Stimulated activated CD4-positive, alpha-beta T cell treated with anti-CD3 and anti-CD28 coated beads, TNF-alpha, amount 100 ng/mL, for 4 hours (primary cell): Measurements from ENCODE around the gene LDHAL6B.
"Not testable (repeated sequence)": the region's sequence is repeated elsewhere in the genome, so short reads cannot be mapped to it uniquely, and the experiment has no call there.

Experiments used
- DNase-seq, 3 experiments: peaks; one replicate each; pipeline ENCODE4 v3.0.0-alpha.2; 2020; ENCODE audit warnings: low read depth in 3 of 3

Gene LDHAL6B

DNA sequence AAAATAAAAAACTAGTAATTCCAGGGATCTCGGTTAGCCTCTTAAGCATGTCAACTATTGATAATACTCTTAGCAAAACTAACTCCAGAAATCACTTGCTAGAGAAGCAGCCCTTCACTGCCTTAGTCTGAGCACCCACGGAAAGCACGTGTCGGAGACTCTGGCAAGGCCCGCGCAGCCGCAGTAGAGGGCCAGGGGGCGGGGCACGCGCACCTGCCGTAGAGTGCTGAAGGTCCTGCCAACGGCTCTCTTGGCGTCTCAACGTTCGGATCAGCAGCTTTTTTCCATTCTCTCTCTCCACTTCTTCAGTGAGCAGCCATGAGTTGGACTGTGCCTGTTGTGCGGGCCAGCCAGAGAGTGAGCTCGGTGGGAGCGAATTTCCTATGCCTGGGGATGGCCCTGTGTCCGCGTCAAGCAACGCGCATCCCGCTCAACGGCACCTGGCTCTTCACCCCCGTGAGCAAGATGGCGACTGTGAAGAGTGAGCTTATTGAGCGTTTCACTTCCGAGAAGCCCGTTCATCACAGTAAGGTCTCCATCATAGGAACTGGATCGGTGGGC, at the start of gene LDHAL6B:
TSS of gene LDHAL6B (plus strand) at position 221 of the 561 bp plus-strand sequence. CDS start at position 319, 98 bp downstream.
- DNase-seq = no peak

DNA sequence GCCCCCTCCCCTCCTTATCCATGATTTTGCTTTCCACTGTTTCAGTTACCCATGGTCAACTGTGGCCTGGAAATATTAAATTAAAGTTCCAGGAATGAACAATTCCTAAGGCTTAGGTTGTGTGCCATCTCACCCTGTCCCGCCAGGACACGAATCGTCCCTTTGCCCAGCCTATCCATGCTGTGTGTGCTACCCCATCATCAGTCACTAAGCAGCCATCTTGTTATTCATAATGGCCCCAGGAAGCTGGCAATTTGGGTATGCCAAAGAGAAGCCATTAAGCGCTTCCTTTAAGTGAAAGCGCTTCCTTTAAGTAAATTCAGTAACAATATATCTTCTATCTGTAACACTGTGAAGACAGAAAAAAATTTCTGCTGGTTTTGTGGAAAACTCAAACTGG, 49.2 kb upstream of the LDHAL6B start:
- DNase-seq = no peak

DNA sequence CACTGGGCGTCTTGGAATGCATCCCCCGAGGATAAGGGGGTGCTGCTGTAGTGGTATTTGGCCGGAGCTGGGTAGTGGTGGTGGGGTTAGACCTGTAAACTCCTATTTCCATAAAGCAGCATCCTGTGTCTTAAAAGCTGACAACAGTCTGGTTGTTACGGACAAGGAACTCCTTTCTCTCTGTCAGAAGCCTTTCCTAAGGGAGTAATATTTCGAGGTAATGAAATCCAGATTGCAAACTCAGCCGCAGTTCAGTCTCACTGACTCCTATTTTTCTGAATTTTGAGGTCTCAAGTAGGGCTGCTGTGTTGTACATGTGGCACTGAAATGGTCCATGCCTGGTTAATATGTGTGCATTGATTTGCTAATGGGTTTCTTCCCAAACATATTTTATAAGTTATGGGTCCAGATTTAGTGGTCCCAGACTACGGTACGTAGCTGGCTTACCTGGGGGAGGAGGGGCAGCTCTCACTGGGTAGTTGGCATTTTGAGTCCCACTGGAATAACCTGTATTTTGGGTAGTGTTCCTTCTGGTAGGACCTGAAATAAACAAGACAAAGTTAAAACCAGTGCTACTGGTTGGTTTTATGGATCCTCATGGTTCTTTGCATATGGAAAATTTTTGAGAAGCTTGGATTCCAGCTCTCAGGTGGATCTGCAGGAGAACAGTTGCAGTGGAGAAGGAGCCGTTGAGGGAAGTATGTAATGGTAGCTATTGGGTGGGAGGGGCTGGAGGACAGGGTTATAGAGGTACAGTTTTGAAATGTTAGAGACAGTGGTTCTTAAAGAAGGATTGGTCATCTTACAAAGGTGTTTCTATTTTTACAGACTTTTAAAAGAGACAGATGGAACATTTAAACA, 48.6 kb upstream of the LDHAL6B start:
- DNase-seq = no peak

DNA sequence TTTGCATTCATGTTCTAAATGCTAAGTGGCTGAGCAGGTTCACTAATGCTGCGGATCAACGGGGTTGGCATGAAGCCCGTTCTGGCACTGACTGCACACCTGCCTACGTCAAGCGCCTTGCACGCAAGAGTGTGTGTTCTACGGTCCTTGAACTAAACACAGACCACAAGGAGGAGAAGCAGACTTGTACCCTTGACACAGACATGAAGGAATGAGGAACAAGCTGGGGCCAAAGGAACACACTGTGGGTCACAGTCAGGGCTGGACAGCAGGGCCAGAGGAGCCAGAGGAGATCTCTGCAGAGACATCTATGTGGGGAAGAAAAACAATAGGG, 48.0 kb upstream of the LDHAL6B start:
- DNase-seq = no peak

DNA sequence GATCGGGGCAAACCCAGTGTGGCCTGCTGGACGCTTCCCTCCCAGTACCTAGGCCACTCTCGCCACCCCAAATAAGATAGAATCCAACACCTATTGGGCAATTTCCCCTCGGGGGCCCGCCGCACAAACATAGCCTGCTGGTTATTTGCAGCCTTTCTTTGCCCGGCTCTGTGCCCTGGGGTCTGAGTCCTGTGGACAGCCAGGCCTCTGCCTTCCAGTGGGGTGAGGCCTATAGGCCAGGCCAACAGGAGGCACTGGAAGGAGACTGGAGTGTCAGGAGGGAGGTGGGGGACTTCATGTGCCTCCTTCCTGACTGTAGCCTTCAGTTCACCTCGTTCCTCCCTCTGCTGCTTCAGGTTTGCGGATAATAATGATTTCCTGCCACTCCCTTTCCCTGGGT, 47.4 kb upstream of the LDHAL6B start:
- DNase-seq = no peak

DNA sequence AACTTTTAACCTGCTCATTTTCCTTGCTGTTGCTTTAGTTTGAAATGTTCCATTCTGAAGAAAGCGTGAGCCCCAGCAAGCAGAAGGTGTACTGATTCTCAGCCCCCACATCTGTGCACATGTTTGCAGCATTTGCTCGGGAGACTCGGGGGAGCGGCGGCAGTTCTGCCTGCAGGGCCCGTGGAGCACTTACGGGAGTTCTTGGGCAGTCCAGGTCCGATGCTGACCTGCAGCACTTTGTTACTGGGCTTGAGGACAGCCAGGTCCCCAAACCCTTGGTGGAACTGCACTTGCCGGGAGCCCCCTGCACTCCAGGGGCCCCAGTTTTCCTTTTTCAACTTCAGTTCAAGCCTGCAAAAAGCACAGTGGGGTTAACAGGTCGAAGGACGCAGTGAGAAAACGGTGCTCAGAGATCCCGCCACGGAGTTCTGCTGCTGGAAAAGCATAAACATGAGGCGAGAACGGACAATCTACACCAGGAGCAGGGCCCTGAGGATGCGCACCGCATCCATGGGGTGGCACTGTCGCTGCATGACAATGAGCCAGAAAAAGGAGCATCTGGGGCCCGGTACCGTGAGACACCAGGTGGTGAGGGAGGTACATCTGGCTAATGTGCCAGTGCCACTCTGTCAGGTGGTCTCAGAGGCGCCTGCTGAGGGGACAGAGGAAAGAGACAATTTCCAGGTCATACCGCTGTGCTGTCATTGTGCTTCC, 45.6 kb upstream of the LDHAL6B start:
- DNase-seq = no peak

DNA sequence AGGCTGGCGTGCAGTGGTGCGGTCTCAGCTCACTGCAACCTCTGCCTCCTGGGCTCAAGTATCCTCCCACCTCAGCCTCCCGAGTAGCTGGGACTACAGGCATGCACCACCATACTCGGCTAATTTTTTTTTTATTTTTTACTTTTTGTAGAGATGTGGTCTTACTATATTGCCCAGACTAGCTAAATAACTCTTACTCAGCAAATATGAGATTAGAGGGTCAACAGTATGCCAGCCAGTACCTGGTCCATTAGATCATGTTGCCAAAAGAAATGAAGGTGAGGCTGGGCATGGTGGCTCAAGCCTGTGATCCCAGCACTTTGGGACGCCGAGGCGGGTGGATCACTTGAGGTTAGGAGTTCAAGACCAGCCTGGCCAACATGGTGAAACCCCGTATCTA, 44.6 kb upstream of the LDHAL6B start:
- not testable (repeated sequence) for DNase-seq

DNA sequence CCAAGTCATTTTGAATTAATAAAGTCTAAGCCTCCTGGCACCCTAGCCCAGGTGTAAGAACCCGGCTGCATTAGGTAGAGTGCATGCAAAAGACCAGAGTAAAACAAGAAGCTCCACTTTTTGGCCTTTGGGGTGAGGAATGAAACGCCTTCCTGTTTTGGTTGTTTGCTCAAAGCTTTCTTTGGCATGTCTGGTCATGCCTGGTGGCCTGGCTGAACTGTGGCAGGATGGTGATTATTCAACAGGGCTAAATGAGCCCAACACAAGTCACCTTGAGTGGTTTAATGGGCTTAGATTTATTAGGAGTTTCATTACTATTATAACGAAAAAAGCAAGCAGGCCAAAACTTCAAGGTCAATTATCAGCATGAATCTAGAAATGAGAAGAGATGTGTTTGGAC, 40.9 kb upstream of the LDHAL6B start:
- DNase-seq = no peak

DNA sequence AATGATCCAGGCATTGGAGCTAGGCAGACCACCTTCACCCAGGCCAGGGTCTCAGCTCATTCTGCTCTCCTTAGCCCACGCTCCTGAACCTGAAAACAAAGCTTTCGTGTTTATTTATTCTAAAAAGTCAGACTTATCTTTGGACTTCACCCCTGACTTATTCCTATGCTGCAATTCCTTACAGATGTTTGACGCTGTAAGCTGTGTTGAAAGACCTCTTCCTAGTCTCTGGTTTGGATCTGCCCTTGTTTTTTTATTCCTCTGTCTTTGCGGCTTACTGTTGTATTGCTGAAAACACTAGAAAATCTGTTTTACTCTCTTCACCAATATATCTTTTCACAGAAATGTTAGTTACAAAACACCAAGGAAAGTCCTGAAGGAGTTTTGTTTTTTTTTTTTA, 40.5 kb upstream of the LDHAL6B start:
- DNase-seq = no peak

DNA sequence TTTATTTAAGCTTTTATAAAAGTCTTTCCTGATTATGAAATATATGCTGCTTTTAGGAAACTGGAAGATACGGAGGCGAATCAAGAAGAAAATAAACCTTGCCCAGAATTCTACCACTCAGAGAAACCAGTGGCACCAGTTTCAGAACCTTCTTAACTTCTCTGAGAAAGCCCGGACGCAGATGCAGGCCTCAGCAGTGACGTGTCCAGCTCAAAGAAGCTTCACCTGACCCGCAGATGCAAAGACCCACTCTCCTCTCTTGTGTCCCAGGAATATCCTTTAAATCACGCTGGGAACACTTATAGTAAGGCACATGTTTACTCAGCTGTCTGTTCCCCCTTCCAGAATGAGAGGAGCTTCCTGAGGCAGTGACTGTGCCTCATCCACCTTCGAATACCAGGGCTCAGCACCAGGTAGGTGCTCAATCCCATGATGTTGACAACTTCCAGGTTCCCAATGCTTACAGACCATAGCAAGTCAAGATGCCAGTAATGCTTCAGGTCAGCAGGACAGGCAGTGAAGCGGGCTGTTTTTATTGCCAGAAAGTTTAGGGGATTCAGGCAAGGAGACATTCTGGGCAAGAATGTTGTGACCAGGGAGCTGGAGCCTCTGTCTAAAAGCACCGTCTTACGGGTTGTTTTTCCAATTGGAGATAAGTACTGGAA, 39.9 kb upstream of the LDHAL6B start:
- DNase-seq = no peak

DNA sequence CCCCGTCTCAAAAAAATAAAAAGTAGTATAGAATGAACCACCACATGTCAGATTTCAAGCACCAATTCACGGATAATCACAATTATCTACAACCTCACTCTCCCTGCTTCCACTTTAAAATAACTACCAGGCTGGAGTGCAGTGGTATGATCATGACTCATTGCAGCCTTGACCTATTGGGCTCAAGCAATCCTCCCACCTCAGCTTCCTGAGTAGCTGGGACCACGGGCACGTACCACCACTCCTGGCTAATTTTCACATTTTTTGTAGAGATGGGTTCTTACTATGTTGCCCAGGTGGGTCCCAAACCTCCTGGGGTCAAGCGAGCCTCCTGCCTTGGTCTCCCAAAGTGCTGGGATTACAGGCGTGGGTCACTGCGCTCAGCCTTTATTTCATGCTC, 38.1 kb upstream of the LDHAL6B start:
- no peak for DNase-seq

DNA sequence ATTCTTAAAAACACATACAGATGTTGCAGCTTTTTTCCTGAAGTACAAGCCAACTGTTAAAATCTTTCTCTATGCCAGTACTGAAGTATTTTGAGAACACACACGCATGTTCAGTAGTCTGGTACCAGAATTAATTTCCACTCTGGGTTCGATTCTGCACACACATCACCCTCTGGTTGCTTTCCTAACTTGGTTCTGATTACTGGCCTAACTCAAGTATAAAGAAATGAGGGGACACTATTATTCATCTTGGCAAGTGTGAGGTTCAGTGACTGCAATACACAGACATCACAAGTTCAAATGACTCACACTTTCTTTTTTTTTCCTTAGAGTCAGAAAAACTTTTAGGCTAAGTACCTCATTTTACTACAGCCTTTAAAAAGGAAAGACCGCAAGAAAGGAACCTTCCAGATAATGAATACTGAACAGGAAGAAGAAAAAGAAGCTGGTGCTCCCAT, 37.4 kb upstream of the LDHAL6B start:
- no peak for DNase-seq

DNA sequence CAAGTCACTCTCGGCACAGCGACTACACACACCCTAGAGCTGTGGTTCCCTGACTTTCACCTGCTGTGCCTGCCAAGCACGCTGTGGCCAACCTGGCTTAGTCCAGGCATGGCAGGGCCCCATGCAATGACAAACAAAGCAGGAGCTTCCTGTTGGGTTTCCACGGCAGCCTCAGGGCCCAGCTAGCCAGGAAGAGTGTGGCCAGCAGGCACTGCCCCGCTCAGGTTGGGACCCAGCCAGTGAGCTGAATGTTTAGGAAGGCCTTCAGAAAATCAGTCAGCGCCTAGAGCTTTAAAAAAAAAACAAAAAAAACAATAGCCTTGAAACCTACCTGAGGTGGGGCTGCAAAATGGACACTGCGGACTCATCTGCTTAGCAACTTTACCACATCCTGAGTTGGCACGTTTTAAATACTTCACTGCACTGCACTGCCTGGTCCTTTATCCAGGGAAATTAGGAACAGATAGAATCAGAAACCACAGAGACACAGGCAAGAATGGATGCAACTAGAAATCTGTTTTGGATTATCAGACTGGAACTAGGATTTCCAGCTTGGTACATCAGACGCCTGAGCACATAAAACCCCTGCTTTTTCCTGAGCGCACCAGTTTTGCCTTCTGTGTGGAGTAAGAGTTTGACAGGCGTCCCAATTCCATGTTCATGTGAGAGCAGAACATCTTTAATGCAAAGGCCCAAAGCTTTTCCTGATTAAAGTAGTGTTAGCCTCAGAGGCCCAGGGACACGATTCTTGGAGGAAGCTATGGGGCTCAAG, 36.2 kb upstream of the LDHAL6B start:
- no peak for DNase-seq

DNA sequence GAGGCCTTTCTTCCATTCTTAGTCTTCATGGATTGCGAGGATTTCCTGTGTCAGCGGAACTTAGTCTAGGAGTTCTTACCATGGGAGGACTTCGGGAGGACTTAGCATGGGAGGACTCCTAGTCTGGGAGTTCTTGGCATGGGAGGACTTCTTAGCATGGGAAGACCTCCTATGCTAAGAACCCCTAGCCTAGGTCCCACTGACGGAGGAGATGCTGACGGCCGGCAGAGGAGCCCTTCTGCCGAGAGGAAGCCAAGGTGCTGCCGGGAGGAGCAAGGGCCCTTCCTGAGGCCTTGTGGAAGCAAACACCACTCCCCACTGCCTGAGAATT, 35.6 kb upstream of the LDHAL6B start:
- no peak for DNase-seq

DNA sequence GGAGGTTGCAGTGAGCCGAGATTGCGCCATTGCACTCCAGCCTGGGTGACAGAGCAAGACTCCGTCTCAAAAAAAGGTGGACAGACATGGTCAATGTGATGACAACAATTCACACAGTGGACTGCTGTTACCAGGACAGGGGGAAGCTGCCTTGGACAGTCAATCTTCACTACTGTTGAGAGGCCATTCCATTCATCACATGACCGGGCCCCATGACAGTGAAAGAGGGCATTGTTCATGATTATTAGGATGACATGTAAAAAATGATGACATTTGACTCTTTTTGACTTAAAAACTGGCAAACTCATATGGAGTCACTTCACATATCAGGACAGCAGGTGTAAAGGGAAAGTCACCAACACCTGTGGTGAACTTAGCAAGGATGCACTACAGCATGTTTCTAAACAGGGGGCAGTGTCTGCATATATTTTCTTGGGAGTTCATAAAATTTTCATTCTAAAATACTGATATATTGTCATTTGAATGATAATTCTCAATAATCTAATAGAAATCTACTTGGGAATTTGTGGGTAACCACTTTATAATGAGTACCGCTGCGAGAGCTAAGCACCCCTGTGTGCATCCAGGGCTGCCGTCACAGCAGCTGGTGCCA, 34.2 kb upstream of the LDHAL6B start:
- DNase-seq = no peak

DNA sequence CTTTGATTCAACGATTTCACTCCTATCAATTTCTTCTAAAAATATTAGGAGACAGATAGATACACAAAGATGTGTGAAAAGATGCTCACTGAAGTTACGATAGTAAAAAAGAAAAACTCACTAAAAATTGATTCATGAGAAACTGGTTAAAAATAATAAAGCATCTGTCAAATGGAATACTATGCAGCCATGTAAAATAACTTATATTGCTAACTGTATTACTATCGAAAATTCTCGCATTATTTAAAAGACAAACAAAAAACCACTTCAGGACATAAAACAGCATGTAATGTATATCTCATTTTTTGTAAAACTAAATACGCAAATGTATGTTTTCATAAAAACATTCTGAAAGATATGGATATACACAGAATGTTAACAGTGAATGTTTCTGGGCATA, 33.4 kb upstream of the LDHAL6B start:
- DNase-seq = no peak

DNA sequence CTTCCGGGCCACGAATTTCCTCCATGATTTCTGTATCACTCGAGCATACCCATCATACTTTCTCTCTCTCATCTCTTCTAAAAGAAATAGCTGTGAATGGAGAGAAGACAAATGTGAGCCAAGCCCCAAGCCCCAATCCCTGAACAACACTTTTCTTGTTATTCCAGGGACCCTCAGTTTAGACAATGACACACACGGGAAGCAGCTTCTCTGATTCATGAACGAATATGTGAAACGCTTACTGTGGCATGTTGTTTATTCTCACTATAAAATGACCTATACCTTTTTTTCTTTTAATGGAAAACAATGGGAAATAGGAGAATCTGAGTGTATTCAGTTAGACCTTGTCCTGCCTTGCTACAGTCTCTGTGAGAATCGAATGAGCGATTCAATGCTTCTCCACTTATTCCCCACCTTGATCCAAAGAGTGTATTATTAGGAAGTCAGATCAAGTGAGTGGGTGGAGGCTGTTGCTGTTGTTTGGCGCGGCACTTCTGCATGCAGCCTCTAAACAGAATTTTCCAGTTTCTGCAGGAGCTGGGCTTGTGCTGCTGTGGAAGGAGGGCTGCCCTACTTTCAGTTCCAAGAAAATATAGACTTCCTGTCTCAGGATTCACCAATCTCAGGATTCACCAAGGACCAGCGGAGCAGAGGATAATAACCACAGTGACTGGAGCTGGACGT, 32.4 kb upstream of the LDHAL6B start:
- DNase-seq = no peak

DNA sequence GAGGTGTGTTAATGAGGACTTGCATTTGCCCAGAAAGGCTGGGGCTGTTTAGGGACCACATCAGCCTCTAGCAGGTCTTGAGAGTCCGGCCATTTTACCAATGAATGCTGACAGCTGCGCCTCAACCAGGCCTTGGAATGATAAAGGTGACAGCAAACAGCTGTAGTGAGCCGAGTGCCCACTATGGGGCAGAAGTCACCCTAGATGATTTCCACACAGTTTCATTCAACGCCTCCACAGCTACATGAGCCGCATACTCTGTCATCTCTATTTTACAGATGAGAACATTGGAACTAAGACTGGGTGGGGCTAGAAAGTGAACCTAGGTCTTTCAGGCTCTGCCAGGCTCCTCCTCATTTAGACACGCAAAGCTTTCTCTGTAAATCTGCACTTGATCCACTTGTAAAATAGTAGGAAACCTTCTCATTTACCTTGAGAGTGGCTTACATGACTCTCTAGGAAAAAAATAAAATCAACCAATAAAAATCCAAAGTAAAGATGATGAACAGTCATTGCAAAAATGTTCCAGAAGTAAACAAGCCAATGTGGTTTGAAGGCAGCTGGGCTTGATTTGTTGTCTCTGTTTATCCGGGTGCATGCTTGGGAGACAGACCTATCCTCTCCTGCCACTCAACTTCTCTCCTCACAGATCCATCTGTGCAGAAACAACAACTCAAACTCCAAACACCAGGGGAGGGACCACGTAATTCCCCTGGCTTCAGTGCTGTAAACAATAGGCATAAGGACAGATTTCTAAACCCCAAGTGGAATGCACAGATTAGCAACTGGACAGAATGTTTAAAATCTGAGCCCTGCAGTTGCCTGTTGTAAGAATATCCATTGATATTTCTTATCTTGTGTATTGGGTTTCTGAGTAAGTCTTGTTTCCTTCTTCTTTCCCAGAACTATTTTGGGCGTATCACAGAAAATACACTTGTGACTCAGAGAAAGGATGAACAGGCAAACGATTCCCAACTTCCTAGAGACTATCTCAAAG, 31.5 kb upstream of the LDHAL6B start:
- DNase-seq = peak in 1 of 3 experiments; percentile 3

DNA sequence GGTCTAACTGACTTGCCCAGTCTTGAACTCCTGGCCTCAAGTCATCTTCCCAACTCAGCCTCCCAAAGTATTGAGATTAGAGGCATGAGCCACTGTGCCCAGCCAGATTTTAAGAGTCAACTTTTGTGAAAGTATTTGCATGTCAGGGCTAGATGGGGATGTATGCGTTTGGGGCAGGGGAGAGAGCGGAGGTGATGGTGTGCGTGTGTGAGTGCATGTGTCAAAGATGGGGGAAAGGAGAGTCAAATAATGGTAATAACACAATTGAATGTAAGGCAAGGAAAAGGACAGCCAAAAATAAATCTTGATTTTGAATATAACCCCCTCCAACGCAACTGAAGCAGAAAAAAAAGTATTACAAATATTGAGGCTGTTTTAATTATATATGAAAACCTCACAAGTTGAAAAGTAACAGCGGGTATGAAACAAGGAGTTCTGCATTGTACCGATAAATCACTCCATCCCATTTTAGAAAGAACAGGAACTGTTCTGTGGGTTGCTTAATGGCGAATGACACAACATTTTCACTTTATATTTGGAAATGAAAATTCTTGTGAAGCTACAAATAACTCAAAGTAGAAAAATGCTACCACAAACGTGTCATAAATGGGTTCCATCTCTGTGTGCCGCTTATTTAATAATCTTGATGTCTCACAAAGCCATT, 29.9 kb upstream of the LDHAL6B start:
- no peak for DNase-seq
